NCI-H146 treated with DMSO at 0.1 percent for 48 hours (cell line): ENCODE measurements around the gene MAK.
"Not testable (repeated sequence)": the region's sequence is repeated elsewhere in the genome, so short reads cannot be mapped to it uniquely, and the experiment has no call there.

Experiments used
- DNase-seq: peaks from one replicate; lab custom pipeline; 2025; ENCODE audit not compliant: unreplicated experiment; lab: John Stamatoyannopoulos, UW

The MAK gene, protein sequence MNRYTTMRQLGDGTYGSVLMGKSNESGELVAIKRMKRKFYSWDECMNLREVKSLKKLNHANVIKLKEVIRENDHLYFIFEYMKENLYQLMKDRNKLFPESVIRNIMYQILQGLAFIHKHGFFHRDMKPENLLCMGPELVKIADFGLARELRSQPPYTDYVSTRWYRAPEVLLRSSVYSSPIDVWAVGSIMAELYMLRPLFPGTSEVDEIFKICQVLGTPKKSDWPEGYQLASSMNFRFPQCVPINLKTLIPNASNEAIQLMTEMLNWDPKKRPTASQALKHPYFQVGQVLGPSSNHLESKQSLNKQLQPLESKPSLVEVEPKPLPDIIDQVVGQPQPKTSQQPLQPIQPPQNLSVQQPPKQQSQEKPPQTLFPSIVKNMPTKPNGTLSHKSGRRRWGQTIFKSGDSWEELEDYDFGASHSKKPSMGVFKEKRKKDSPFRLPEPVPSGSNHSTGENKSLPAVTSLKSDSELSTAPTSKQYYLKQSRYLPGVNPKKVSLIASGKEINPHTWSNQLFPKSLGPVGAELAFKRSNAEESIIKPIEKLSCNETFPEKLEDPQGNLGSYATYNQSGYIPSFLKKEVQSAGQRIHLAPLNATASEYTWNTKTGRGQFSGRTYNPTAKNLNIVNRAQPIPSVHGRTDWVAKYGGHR

DNA sequence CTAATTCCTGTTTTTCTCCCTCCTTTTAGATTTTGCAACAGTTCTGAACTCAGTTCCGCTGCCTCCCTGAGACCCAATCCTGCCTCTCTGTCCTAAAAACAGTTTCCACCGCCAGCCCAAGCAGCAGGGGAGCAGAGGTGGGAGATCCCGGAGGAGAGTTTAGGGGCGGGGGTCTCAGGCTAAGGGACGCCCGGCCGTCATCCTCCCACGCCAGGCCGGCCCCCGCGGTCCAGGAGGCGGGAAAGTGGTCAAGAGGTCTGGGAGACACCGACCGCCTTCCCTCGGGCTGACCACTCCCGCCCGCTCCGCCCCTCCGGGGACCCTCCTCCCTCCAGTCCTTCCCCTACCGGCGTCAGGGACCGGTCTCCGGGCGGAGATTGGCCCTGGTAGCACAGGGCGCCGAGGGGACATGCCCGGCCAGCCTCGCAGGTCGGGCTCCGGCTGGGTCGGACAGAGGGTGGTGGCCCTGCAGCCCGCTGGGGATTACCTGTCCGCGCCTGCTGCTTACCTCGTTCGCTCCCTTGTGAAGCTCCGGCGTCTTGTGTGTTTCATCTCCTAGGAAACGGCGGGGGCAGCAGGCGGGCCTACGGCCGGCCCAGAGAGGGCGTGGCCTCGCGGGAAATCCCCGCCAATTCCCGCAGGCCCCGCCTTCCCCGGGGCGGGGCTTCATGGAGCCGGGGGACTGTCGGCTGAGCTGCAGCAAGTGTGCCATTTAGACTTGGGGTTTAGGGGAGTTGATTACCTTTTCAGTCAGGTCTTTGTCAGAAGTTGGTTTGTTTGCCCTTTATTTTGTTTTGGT lies at the start of gene MAK:
MAK (minus strand) TSS at position 545 of the 799 bp plus-strand sequence. CDS start 7,891 bp downstream, outside the sequence.
- peak; percentile 95 for DNase-seq

DNA sequence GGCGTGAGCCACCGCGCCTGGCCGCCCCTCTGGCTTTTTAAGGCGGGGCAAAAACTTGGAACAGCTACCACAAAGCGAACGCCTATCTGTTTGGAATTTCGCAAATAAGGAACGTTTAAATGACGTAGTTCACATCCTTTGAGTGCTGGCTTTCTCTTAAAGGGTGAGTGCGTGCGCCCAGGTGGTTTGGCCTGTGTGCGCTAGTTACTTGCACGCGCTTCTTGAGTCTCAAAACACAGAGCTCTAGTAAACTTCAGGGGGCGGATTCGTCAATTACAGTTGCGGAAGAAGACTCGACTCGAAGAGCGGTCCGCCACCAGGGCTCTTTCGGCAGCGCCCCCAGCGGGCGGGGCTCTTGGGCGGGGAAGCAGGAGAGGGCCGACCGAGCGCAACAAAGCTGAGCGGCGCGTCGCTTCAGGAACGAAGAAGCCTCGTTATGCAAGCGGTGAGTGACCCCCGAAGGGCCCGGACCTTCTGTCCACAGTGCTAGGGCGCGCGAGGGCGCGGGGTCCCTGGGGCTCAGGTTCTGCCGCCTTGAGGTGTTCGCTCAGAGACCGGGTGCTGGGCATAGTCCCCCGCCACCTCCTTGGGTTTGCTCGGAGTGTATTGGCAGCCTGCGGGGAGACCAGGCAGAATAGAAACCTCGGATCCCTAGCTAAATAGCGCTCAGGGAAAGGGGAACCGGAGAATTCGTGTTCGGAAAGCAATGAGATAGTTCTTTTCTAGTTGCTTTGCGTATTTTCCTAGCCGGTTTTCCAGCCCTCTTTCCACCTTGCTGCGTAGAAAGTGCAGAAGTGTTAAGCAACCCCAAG lies 48.6 kb upstream of the MAK start, which contains the start of gene SYCP2L:
SYCP2L (plus strand) TSS at position 362 of the 812 bp plus-strand sequence; CDS start at position 437, 75 bp downstream.
- peak; percentile 42 for DNase-seq

DNA sequence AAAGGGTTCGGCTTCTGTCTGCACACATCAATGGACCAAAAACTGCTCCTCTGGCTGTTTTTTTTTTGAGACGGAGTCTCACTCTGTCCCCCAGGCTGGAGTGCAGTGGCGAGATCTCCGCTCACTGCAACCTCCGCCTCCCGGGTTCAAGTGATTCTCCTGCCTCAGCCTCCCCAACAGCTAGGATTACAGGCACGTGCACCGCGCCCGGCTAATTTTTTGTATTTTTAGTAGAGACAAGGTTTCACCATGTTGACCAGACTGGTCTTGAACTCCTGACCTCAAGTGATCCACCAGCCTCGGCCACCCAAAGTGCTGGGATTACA lies 48.0 kb upstream of the MAK start:
- not testable (repeated sequence) for DNase-seq

DNA sequence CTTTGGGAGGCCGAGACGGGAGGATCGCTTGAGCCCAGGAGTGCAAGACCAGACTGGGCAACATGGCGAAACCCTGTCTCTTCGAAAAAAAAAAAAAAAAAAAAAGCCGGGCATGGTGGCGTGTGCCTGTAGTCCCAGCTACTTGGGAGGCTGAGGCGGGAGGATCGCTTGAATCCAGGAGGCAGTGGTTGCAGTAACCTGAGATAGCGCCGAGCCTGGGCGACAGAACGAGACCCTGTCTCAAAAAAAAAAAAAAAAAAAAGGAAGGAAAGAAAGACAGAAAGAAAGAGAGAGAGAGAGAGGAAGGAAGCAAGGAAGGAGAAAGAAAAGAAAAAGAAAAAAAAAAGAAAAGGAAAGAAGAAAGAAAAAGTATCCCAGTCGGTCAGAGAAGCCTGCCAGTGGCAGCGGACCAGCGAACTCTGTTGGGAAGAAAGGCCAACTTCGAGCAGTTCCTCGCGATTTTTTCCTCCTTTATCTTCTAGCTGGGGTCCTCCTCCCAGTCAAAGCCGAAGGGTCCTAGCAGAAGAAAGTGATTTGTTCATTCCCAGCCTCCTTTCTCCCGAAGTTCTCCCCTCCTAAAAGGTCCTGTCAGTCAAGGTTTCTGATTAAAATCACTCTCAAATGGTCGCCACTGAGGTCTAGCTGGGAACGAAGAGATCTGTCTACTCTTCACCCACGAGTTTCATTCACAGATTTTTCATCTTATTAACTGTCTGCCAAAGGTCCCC lies 46.1 kb upstream of the MAK start:
- DNase-seq = no peak

DNA sequence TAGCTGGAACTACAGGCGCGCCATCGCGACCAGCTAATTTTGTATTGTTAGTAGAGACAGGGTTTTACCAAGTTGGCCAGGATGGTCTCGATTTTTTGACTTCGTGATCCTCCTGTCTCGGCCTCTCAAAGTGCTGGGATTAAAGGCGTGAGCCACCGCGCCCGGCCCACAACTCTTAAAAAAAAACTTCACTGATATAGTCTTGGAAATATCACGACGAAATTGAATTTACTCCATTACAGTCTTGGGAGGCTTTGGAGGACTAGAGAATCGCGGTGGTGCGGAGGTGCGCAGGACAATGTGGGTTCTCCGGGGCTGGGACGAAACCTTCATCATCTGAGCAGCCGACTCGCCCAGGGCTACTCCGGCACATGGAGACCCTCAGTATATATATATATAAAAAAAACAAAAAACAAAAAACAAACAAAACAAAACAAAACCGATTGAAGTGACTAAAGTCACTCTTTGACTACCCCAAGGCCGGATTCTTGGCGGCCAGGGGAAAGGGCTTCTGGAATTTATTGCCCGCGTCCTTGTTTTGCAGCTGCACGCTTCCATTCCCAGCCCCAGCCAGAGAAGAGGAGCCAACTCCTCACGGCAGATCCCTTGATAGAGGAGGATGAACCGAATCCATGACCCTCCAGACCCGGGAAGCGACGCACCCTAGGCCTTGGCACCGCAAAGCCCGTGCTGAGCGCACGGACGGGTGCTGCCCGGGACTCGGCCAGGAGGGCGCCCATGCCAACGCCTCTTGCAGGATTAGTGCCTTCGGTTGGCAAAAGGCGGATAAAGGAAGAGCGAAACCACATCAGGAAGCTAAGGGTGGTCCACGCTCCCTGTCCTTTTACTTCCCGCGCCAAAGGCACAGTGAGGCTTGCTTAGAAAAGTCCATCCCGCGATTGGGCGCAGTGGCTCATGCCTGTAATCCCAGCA lies 45.2 kb upstream of the MAK start:
- no peak for DNase-seq

DNA sequence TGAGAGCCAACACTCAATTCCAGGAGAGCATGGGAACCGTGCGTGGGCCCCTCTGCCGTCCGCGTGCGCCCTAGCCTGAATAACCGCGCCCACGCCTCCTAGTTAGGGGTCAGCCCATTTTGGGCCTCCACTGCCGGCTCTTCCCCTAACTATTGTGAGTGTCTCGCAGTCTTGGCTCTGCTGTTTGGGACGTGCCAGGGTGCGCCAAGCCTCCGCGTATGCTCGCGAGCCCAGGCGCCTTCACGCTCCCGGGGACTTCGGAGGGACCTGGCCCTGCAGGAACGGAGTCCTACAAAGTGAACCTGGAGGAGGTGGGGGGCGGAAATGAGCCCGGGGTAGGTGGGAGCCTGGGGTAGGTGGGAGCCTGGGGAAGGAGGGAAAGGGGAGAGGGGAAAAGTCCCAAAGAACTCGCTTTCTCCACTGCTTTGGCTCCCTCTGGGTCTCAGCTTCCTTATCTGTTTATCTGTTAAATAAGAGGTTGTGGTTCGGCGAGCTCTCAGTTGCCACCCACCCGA lies 44.4 kb upstream of the MAK start:
- DNase-seq = no peak

DNA sequence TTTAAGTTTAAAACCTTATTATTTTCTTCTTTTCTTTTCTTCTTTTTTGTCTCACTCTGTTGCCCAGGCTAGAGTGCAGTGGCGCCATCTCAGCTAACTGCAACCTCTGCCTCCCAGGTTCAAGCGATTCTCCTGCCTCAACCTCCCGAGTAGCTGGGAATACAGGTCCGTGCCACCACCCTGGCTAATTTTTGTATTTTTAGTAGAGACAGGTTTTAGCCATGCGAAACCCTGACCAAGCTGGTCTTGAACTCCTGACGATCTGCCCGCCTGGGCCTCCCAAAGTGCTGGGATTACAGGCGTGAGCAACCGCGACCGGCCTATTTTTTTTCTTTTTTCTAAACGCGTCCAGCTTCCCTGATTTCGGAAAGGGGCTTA lies 43.9 kb upstream of the MAK start:
- DNase-seq = not testable (repeated sequence)

DNA sequence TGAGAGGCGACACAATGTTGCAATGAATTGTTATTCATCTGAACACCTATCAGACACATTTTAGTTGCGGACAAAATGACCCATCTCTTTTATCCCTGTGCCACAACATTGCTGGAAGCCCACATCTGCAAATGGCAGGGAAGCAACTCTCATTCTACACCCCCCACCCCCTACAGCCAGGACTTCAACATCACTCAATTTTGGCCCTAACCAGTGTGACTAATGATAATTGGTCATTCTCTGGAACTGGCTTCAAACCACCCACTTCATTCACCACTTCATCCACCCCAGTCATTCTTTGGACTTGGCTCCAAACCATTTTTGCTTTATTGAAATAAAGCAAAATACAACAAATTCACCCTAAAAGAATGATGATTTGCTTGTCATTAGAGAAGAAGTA lies 42.0 kb upstream of the MAK start:
- DNase-seq = no peak

DNA sequence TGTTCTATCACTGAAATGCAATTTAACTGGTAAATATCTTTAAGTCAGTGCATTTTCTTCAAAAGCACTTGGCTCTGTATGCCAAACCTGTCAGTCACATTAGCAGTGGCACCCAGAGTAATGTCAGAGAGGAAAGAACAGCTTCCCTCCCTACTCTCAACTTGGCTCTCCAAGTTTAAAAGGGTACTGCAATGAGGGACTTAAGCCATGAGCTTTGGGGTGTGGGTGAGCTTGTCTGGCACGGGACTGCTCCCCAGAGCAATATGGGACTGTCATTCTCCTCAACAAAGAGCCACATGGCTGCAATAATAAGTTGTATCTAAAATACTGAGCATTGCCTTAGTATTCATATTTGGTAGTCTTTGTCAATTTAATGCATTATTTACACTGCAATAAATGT lies 39.5 kb upstream of the MAK start:
- DNase-seq = no peak

DNA sequence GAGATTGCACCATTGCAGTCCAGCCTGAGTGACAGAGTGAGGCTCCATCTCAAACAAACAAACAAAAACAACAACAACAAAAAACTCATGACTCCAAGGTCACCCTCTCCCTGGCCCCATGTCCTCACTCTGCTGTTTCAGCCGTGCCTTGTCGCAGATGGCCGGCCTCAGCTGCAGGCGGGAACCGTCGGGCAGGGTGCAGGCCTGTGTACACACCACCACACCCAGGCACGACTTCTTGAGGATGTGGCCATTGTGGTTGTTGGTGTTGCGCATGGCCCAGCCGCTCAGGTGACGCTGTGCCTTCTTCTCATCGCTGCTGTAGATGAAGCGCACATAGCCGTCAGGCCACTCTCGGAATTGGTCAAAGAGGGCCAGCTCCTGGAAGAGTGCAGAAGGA lies 38.7 kb upstream of the MAK start:
- no peak for DNase-seq

DNA sequence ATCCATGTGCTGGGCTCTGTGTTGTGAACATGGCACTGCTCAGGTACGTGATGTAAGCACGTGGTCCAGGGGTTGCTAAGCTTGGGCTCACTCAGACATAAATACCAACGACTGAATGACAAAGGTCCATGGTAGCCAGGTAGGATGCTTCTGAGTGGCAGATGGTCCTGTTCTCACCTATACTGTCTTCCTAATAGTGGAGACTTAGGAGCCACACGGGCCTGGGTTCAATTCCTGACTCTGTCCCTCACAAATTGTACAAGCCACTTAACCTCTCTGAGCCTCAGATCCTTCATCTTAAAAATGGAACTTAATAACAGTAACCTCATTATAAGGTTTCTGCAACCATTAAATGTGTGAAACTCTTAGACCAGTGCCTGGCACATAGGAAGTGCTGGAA lies 36.7 kb upstream of the MAK start:
- no peak for DNase-seq

DNA sequence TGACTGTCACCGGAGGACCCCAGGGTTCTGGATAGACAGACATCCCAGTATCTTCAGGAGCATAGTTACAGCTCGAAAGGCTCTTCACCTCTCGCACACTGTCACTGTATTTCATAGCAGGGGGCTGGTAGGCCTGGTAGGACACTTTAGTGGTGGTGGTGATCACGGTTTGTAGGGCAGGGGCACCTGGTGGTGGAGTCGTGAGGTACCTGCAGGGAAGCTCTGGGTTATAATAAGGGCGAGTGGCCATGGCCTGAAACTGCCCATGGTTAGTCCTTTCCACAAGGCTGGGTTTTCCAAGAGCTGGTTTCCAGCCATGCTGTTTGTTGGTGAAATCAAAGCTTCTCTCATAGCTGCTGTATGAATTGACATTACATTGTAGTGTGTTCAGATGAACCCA lies 35.9 kb upstream of the MAK start:
- DNase-seq = no peak

DNA sequence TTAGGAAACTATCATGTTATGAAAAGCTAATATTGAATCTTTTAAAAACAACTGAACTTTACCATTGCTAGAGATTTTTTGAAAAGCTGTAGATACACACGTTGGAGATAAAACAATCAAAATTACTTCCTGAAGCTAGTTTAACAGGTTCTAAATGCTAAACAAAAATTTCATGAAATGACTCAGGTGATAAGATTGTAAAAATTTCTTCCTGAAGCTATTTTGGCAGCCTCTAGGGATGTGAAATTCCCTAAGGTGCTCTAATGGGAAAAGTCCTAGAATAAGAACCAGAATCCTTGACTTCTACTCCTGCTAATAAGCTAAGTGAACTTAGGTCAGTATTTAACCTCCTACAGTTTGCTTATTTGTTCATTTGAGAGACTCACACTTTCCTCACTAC lies 35.0 kb upstream of the MAK start:
- DNase-seq = no peak

DNA sequence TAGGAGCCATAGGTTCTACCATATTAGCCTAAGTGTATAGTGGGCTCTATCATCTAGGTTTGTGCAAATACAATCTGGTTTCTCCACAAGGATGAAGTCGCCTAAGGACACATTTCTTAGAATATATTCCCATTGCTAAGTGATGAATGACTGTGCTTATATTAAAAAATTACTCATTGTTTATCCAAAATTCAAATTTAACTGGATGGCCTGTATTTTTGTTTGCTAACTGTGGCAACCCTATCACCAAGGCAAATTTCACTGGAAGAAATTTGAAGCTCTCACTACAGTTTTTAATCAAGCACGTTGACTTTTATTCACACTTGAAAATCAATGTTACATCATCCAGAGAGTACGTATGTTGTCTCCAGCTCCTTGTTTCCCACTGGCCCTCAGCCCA lies 29.6 kb upstream of the MAK start:
- no peak for DNase-seq

DNA sequence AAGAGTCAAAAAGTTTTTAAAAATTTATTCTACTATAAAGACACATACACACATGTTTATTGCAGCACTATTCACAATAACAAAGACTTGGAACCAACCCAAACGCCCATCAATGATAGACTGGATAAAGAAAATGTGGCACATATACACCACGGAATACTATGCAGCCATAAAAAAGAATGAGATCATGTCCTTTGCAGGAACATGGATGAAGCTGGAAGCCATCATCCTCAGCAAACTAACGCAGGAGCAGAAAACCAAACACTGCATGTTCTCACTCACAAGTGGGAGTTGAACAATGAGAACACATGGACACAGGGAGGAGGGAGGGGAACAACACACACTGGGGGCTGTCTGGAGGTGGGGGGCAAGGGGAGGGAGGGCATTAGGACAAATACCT lies 28.4 kb upstream of the MAK start:
- not testable (repeated sequence) for DNase-seq

DNA sequence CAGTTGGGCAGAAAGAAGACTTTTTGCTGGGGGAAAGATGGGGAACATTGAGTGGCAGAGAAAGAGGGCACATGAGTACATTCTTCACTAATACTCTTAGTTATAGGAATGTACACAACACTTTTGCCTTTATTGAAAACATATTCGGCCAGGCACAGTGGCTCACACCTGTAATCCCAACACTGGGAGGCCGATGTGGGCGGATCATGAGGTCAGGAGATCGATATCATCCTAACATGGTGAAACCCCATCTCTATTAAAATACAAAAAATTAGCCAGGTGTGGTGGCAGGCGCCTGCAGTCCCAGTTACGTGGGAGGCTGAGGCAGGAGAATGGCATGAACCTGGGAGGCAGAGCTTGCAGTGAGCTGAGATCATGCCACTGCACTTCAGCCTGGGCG lies 24.7 kb upstream of the MAK start:
- not testable (repeated sequence) for DNase-seq

DNA sequence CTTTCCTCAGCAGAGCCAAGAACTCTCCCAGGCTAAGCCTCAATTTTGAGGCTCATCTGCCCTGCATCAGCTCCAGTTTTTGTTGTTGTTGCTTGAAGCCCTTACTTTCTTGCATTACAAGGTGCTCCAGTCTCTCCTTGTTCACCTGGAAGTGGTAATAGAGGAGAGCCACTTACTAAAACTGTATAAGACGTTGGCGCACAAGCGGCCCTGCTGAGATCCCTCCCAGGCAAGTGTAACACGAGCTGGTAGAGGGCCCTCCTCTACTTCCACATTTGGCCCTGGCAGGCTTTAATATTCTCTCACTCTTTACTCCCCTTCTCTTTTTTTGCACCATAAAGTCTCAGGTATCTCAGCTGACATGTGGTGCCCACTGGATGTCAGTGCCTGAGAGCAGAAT lies 24.0 kb upstream of the MAK start:
- DNase-seq = no peak

DNA sequence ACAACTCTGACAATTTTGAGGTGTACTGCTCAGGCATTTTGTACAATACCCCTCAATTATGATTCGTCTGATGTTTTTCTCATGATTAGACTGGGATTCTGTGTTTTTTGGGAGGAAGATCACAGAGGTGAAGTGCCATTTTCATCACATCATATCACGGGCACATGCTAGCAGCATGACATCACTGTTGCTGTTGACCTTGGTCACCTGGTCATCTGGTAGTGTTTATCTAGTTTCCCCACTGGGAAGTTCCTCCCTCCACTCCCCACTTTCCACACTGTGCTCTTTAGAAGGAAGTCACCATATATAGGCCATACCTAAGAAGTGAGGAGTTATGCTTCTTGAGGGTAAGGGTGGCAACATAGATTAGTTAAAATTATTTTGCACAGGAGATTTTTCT lies 22.7 kb upstream of the MAK start:
- DNase-seq = no peak

DNA sequence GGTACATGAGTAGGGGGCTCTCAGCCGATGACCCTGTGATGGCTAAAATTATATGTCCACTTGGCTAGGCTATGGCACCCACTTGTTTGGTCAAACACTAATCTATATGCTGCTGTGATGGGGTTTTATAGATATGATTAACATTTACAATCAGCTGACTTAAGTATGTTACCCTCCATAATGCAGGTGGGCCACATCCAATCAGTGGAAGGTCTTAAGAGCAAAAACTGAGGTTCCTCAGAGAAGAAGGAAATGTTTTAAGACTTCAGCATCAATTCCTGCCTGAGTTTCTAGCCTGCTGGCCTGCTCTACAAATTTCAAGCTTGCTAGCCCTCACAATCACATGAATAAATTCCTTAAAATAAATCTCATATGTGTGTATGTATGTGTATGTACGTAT lies 18.9 kb upstream of the MAK start:
- DNase-seq = no peak
